Suprapubic skin (tissue), 4 donors: Measurements from ENCODE around the gene CCDC27. TPM values are rescaled to one million over a fixed set of nuclear protein-coding genes. Genes with fewer than 3 reads are reported as not detected.
"Not testable (repeated sequence)": the region's sequence is repeated elsewhere in the genome, so short reads cannot be mapped to it uniquely, and the experiment has no call there.

Experiments used
- DNase-seq, 2 donors: peaks; one replicate each; pipeline ENCODE4 v3.0.0-alpha.2; 2019; ENCODE audit warnings: low spot score in 2 of 2
- H3K27ac ChIP-seq: fragments of 200-600 bp; sonication (generic); one replicate; pipeline ENCODE4 v1.5.1; 2019
- H3K27me3 ChIP-seq: fragments of 200-600 bp; sonication (generic); one replicate; pipeline ENCODE4 v1.5.1; 2019
- H3K36me3 ChIP-seq: fragments of 200-600 bp; sonication (generic); one replicate; pipeline ENCODE4 v1.5.1; 2019
- H3K4me1 ChIP-seq: fragments of 200-600 bp; sonication (generic); one replicate; pipeline ENCODE4 v1.5.1; 2019
- H3K4me3 ChIP-seq: fragments of 200-600 bp; sonication (generic); one replicate; pipeline ENCODE4 v1.5.1; 2019; ENCODE audit warnings: mild to moderate bottlenecking
- H3K9me3 ChIP-seq: fragments of 200-600 bp; sonication (generic); one replicate; pipeline ENCODE4 v1.5.1; 2019
- EP300 ChIP-seq: sonication (generic); formaldehyde crosslinking; IDR thresholded peaks from one replicate; pipeline ENCODE4 v1.6.1; 2017; ENCODE audit warnings: antibody characterized with exemption
- POLR2A ChIP-seq, 2 donors: fragments of 450-650 bp; IDR thresholded peaks; one replicate each; pipeline ENCODE4 v1.6.1; 2017; ENCODE audit warnings: antibody characterized with exemption in 2 of 2, mild to moderate bottlenecking in 2 of 2, moderate library complexity in 2 of 2
- POLR2AphosphoS5 ChIP-seq, 3 donors: sonication (generic); formaldehyde crosslinking; IDR thresholded peaks; one replicate each; pipeline ENCODE4 v1.6.1; 2017; ENCODE audit warnings: antibody characterized with exemption in 3 of 3
- WGBS: methylation state at CpG from one replicate; pipeline ENCODE4 v1.1.5; 2018; 5-methylcytosine and 5-hydroxymethylcytosine counted together
- total RNA-seq, 4 donors: library from RNA; depleted of rRNA; stranded (reverse); fragments of >200 nt; gene quantifications; one replicate each; pipeline ENCODE4 v1.1.0, GENCODE V29; 2016
- TF ChIP-seq, protein P1 (sequence below), 2 donors: fragments of 200-600 bp in 1 of 2; fragments of 450-650 bp in 1 of 2; sonication (generic) in 1 of 2; IDR thresholded peaks; one replicate each; pipeline ENCODE4 v1.5.1; 2016 to 2019; ENCODE audit warnings: antibody characterized with exemption in 2 of 2, mild to moderate bottlenecking in 1 of 2, moderate library complexity in 1 of 2

The CCDC27 gene
- total RNA-seq, 4 donors from 2014 or later, result not detected

DNA sequence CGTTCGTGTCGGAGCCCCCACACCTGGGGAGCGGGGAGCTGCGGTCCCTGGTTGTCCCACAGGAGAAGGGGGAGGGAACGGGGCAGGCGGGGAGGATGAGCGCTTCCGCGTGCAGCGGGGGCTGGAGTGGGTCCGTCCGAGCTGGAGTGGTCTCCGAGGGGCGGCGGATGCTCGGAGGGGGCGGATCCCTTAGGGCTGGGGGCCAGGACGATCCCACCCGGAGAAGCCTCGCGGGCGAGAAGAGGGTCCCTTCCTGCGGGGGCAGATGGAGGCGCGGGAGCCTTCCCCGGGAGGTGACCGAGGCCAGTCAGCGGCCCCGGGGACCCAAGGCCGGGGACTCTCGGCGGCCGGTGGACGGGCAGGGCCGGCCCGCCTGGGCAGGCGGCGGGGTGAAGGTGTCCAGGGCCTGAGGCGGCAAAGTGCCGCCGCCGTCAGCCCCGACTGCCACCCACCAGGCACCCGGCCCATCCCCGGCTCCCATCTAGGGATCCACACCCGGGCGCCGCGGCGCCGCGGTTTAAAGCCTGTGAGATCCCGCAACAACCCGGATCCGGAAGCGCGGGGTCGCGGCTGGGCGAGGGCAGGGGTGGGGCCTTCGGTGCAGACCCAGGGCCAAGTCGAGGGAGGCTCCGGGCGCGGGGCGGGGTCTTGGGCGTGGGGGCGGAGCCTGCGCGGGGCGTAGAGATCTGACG is 5.3 kb upstream of the CCDC27 start:
- H3K27ac ChIP-seq, result peak overlapping the region; percentile 55
- H3K27me3 ChIP-seq, result peaks cover 4% of the 10 kb centered on the region
- no peaks in the 10 kb centered on the region for H3K9me3 ChIP-seq
- peak in 1 of 2 donors; percentile 29 for TF ChIP-seq POLR2A (IDR thresholded peaks at IDR 0.05)
- TF ChIP-seq, protein P1, sequence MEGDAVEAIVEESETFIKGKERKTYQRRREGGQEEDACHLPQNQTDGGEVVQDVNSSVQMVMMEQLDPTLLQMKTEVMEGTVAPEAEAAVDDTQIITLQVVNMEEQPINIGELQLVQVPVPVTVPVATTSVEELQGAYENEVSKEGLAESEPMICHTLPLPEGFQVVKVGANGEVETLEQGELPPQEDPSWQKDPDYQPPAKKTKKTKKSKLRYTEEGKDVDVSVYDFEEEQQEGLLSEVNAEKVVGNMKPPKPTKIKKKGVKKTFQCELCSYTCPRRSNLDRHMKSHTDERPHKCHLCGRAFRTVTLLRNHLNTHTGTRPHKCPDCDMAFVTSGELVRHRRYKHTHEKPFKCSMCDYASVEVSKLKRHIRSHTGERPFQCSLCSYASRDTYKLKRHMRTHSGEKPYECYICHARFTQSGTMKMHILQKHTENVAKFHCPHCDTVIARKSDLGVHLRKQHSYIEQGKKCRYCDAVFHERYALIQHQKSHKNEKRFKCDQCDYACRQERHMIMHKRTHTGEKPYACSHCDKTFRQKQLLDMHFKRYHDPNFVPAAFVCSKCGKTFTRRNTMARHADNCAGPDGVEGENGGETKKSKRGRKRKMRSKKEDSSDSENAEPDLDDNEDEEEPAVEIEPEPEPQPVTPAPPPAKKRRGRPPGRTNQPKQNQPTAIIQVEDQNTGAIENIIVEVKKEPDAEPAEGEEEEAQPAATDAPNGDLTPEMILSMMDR (IDR thresholded peaks at IDR 0.05), result no peak
- TF ChIP-seq POLR2AphosphoS5 (IDR thresholded peaks at IDR 0.05), result no peak
- peaks cover 13% of the 10 kb centered on the region for H3K36me3 ChIP-seq
- H3K4me1 ChIP-seq, result peaks cover 41% of the 10 kb centered on the region
- 0% methylated on average over 8 of the region's 73 CpGs for WGBS
- peak overlapping the region; percentile 68 for H3K4me3 ChIP-seq
- DNase-seq, result peak; percentile 92 to 93

DNA sequence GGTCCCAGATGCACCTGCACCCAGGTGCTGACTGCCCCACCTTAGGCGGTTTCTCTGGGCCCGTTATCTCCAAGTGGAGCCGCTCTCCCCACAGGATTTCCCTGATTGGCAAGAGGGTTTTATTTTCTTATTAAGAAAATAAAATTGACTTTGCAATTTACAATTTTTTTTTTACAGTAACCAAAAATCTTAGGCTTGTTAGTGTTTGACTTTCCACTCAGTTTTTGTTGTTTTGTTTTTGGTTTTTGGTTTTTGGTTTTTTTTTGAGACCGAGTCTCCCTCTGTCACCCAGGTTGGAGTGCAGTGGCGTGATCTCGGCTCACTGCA is 4.8 kb upstream of the CCDC27 start:
- WGBS, result 31% methylated on average over 6 of the region's 6 CpGs
- no peak for DNase-seq
- Histone ChIP-seq H3K27me3 (peaks cover 6% of the 10 kb centered on the region), H3K4me3 (peak overlapping the region; percentile 68), H3K4me1 (peaks cover 41% of the 10 kb centered on the region), H3K9me3 (no peaks in the 10 kb centered on the region), H3K36me3 (peaks cover 8% of the 10 kb centered on the region), H3K27ac (no peak overlapping the region)
- TF ChIP-seq POLR2AphosphoS5 (IDR thresholded peaks at IDR 0.05), result no peak
- no peak for TF ChIP-seq POLR2A (IDR thresholded peaks at IDR 0.05)
- TF ChIP-seq, protein P1 (IDR thresholded peaks at IDR 0.05), result no peak
- no peak for TF ChIP-seq EP300

DNA sequence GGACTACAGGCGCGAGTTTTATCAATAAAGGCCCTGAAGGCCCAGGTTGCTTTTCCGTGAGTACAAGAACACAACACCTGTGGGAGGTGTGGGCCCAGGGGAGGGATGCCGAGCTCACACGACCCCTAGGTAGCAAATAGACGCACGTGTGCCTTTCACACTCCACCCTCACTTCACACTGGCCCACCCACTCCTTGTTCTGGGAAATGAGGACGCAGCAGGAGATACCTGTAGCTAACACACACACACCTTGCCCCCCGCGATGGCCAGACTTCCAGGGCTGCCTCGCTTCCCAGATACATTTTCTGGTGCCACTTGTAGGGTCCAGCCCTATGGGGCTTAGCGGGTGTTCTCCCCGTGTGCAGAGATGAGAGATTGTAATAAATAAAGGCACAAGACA is 4.3 kb upstream of the CCDC27 start:
- Histone ChIP-seq H3K4me3 (peak overlapping the region; percentile 68), H3K27me3 (peaks cover 10% of the 10 kb centered on the region), H3K9me3 (no peaks in the 10 kb centered on the region), H3K27ac (no peak overlapping the region), H3K4me1 (peaks cover 38% of the 10 kb centered on the region), H3K36me3 (peaks cover 3% of the 10 kb centered on the region)
- TF ChIP-seq EP300, result no peak
- TF ChIP-seq, protein P1 (IDR thresholded peaks at IDR 0.05), result no peak
- TF ChIP-seq POLR2A (IDR thresholded peaks at IDR 0.05), result no peak
- TF ChIP-seq POLR2AphosphoS5 (IDR thresholded peaks at IDR 0.05), result no peak
- 65% methylated on average over 13 of the region's 13 CpGs for WGBS
- peak in 1 of 2 donors; percentile 56 for DNase-seq

DNA sequence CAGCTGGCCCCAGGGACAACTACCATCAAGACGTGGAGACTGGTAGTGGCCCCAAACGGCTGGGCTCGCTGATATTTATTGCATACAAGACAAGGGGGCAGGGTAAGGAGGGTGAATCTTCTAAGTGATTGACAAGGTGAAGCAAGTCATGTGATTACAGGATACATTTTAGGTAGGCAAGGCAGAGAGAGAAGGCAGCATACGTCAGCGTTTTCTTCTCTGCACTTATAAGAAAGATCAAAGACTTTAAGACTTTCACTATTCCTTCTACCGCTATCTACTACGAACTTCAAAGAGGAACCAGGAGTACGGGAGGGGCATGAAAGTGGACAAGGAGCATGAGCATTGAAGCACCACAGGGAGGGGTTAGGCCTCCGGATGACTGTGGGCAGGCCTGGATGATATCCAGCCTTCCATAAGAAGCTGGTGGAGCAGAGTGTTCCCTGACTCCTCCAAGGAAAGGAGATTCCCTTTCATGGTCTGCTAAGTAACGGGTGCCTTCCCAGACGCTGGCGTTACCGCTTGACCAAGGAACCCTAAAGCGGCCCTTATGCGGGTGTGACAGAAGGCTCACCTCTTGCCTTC is 3.8 kb upstream of the CCDC27 start:
- H3K4me3 ChIP-seq, H3K36me3 ChIP-seq, H3K9me3 ChIP-seq, DNase-seq, H3K27ac ChIP-seq: not testable (repeated sequence)
- 64% methylated on average over 15 of the region's 15 CpGs for WGBS
- Histone ChIP-seq H3K4me1 (peaks cover 33% of the 10 kb centered on the region), H3K27me3 (peaks cover 13% of the 10 kb centered on the region)

DNA sequence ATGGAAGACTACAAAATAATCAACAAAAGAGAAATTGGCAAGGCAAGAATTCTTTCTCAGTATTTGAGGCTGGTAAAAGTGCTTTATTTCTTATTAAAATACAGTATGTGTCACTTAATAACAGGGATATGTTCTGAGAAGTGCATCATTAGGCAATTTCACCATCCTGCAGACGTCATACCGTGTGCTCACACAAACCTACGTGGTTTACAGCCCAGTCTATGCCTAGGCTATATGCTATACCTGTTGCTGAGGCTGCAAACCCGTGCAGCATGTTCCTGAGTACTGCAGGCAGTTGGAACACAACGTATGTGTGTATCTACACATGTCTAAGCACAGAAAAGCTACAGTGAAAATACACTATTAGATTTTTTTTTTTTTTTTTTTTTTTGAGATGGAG is 2.7 kb upstream of the CCDC27 start:
- TF ChIP-seq EP300, result no peak
- TF ChIP-seq, protein P1 (IDR thresholded peaks at IDR 0.05), result no peak
- TF ChIP-seq POLR2A (IDR thresholded peaks at IDR 0.05), result no peak
- TF ChIP-seq POLR2AphosphoS5 (IDR thresholded peaks at IDR 0.05), result no peak
- H3K9me3 ChIP-seq, result no peaks in the 10 kb centered on the region
- peaks cover 30% of the 10 kb centered on the region for H3K4me1 ChIP-seq
- H3K27ac ChIP-seq, result no peak overlapping the region
- 70% methylated on average over 5 of the region's 5 CpGs for WGBS
- H3K4me3 ChIP-seq, result no peak overlapping the region
- peaks cover 24% of the 10 kb centered on the region for H3K27me3 ChIP-seq
- no peak for DNase-seq
- H3K36me3 ChIP-seq, result no peaks in the 10 kb centered on the region
